ENCODE results near the gene KRTAP4-2. TPM values are rescaled to one million over a fixed set of nuclear protein-coding genes. Genes with fewer than 3 reads are reported as not detected.

Gene KRTAP4-2
- total RNA-seq, 1 donor from 2014 or later, result not detected

- no peaks in the 10 kb centered on the region for H3K4me1 ChIP-seq
- no peaks in the 10 kb centered on the region for H3K9me3 ChIP-seq
- no peak overlapping the region for H3K4me3 ChIP-seq
- no peak for DNase-seq (ENCODE audit: extremely low spot score in 2 of 2)
- no peaks in the 10 kb centered on the region for H3K27me3 ChIP-seq
- no peak overlapping the region for H3K27ac ChIP-seq
- no peaks in the 10 kb centered on the region for H3K36me3 ChIP-seq
- intact Hi-C loops (cut with DNase I), result no loop called here
- TF ChIP-seq CTCF (IDR thresholded peaks at IDR 0.05), result no peak
- TF ChIP-seq POLR2AphosphoS5 (IDR thresholded peaks at IDR 0.05; ENCODE audit: insufficient read depth in 1 of 2, low read depth in 1 of 2), result no peak
- no peak for TF ChIP-seq POLR2A (IDR thresholded peaks at IDR 0.05)
These were observed 43.9 kb downstream of the KRTAP4-2 start for GRCh38 chr17:41133880-41134735.

GRCh38 chr17:41131979-41132378 lies 46.0 kb downstream of the KRTAP4-2 start:
- no peaks in the 10 kb centered on the region for H3K27me3 ChIP-seq
- no peaks in the 10 kb centered on the region for H3K9me3 ChIP-seq
- no peak overlapping the region for H3K27ac ChIP-seq
- intact Hi-C loops (cut with DNase I), result no loop called here
- DNase-seq (ENCODE audit: extremely low spot score in 2 of 2), result no peak
- H3K4me3 ChIP-seq, result no peak overlapping the region
- H3K36me3 ChIP-seq, result no peaks in the 10 kb centered on the region
- no peak for TF ChIP-seq POLR2A (IDR thresholded peaks at IDR 0.05)
- TF ChIP-seq CTCF (IDR thresholded peaks at IDR 0.05), result no peak
- no peak for TF ChIP-seq POLR2AphosphoS5 (IDR thresholded peaks at IDR 0.05; ENCODE audit: insufficient read depth in 1 of 2, low read depth in 1 of 2)
- no peaks in the 10 kb centered on the region for H3K4me1 ChIP-seq

Small RNA genes lying within 50 kb of the gene (small RNA-seq; reads per million reads assigned to genes)
- not detected for gene KRTAP4-17P

Other genes with a start within 250 kb of the KRTAP4-2 start
- gene KRT23, start 240.6 kb downstream of the KRTAP4-2 start, total RNA-seq, result 0.98 TPM
- gene KRT39, start 211.3 kb downstream of the KRTAP4-2 start, total RNA-seq, result not detected
- gene KRT40, start 193.9 kb downstream of the KRTAP4-2 start, total RNA-seq, result not detected
- not detected for gene KRTAP3-3, start 184.1 kb downstream of the KRTAP4-2 start, total RNA-seq
- gene KRTAP3-2, start 178.3 kb downstream of the KRTAP4-2 start, total RNA-seq, result not detected
- not detected for gene KRTAP3-1, start 169.1 kb downstream of the KRTAP4-2 start, total RNA-seq
- not detected for gene KRTAP1-5, start 151.0 kb downstream of the KRTAP4-2 start, total RNA-seq
- gene KRTAP1-4, start 148.0 kb downstream of the KRTAP4-2 start, total RNA-seq, result not detected
- not detected for gene KRTAP1-3, start 143.3 kb downstream of the KRTAP4-2 start, total RNA-seq
- gene KRTAP1-1, start 136.8 kb downstream of the KRTAP4-2 start, total RNA-seq, result not detected
- not detected for gene KRTAP2-1, start 130.9 kb downstream of the KRTAP4-2 start, total RNA-seq
- not detected for gene KRTAP2-2, start 123.0 kb downstream of the KRTAP4-2 start, total RNA-seq
- not detected for gene KRTAP2-3, start 118.1 kb downstream of the KRTAP4-2 start, total RNA-seq
- not detected for gene KRTAP2-4, start 112.3 kb downstream of the KRTAP4-2 start, total RNA-seq
- gene KRTAP4-7, start 94.1 kb downstream of the KRTAP4-2 start, total RNA-seq, result not detected
- gene KRTAP4-8, start 80.1 kb downstream of the KRTAP4-2 start, total RNA-seq, result not detected
- gene KRTAP4-16, start 76.0 kb downstream of the KRTAP4-2 start, total RNA-seq, result not detected
- gene KRTAP4-9, start 72.8 kb downstream of the KRTAP4-2 start, total RNA-seq, result not detected
- not detected for gene KRTAP4-11, start 59.8 kb downstream of the KRTAP4-2 start, total RNA-seq
- not detected for gene KRTAP4-12, start 54.0 kb downstream of the KRTAP4-2 start, total RNA-seq
- not detected for gene KRTAP4-6, start 37.7 kb downstream of the KRTAP4-2 start, total RNA-seq
- gene KRTAP4-5, start 28.4 kb downstream of the KRTAP4-2 start, total RNA-seq, result not detected
- not detected for gene KRTAP4-4, start 17.5 kb downstream of the KRTAP4-2 start, total RNA-seq
- not detected for gene KRTAP4-3, start 10.0 kb downstream of the KRTAP4-2 start, total RNA-seq
- gene KRTAP4-1, start 6.7 kb upstream of the KRTAP4-2 start, total RNA-seq, result not detected
- gene KRTAP9-1, start 11.7 kb upstream of the KRTAP4-2 start, total RNA-seq, result not detected
- not detected for gene KRTAP9-2, start 48.4 kb upstream of the KRTAP4-2 start, total RNA-seq
- not detected for gene KRTAP9-3, start 54.2 kb upstream of the KRTAP4-2 start, total RNA-seq
- gene KRTAP9-8, start 59.8 kb upstream of the KRTAP4-2 start, total RNA-seq, result not detected
- gene KRTAP9-4, start 71.5 kb upstream of the KRTAP4-2 start, total RNA-seq, result not detected
- not detected for gene KRTAP9-9, start 77.2 kb upstream of the KRTAP4-2 start, total RNA-seq
- gene KRTAP9-6, start 87.2 kb upstream of the KRTAP4-2 start, total RNA-seq, result not detected
- gene KRTAP9-7, start 97.5 kb upstream of the KRTAP4-2 start, total RNA-seq, result not detected
- gene KRTAP29-1, start 124.6 kb upstream of the KRTAP4-2 start, total RNA-seq, result not detected
- gene KRTAP16-1, start 131.1 kb upstream of the KRTAP4-2 start, total RNA-seq, result not detected
- not detected for gene KRTAP17-1, start 137.5 kb upstream of the KRTAP4-2 start, total RNA-seq
- gene KRT33A, start 172.6 kb upstream of the KRTAP4-2 start, total RNA-seq, result 1.5 TPM
- gene KRT33B, start 191.6 kb upstream of the KRTAP4-2 start, total RNA-seq, result not detected
- gene KRT34, start 204.1 kb upstream of the KRTAP4-2 start, total RNA-seq, result 0.74 TPM
- not detected for gene KRT31, start 219.4 kb upstream of the KRTAP4-2 start, total RNA-seq
- not detected for gene KRT37, start 246.4 kb upstream of the KRTAP4-2 start, total RNA-seq